NCI-H2107 treated with DMSO at 0.1 percent for 48 hours (cell line): ENCODE data around the gene PNKP.

Source experiments
- DNase-seq: peaks from one replicate; lab custom pipeline; 2025; ENCODE audit not compliant: unreplicated experiment; lab: John Stamatoyannopoulos, UW

The PNKP gene

GRCh38 chr19:49866933-49867782 lies at the start of gene PNKP:
Gene PNKP, minus strand, starts transcription at chr19:49867576. Its CDS starts 372 bp downstream, at chr19:49867204.
- peak; percentile 73 for DNase-seq

GRCh38 chr19:49915271-49915670 lies 47.9 kb upstream of the PNKP start:
- DNase-seq: no peak

GRCh38 chr19:49913720-49914119 lies 46.3 kb upstream of the PNKP start:
- DNase-seq: no peak

- no peak for DNase-seq
Measured at GRCh38 chr19:49912965-49913685, 45.7 kb upstream of the PNKP start.

- no peak for DNase-seq
Measured at GRCh38 chr19:49911381-49912145, 44.2 kb upstream of the PNKP start.

GRCh38 chr19:49910179-49910578 lies 42.8 kb upstream of the PNKP start:
- DNase-seq: no peak

GRCh38 chr19:49908480-49909420 lies 41.4 kb upstream of the PNKP start:
- no peak for DNase-seq

GRCh38 chr19:49907745-49908446 lies 40.5 kb upstream of the PNKP start:
- DNase-seq: no peak

GRCh38 chr19:49906879-49907564 lies 39.6 kb upstream of the PNKP start:
- no peak for DNase-seq

GRCh38 chr19:49904136-49904535 lies 36.8 kb upstream of the PNKP start:
- DNase-seq: no peak

- no peak for DNase-seq
Measured at GRCh38 chr19:49896863-49897621, 29.7 kb upstream of the PNKP start, which contains the start of gene IL4I1. Gene IL4I1, minus strand, starts transcription at chr19:49896887. Its CDS starts 727 bp downstream, at chr19:49896160.

GRCh38 chr19:49895566-49896297 lies 28.4 kb upstream of the PNKP start:
- DNase-seq: no peak

- no peak for DNase-seq
Measured at GRCh38 chr19:49894879-49895565, 27.6 kb upstream of the PNKP start.

GRCh38 chr19:49894011-49894664 lies 26.8 kb upstream of the PNKP start:
- no peak for DNase-seq

- no peak for DNase-seq
Measured at GRCh38 chr19:49892716-49893115, 25.3 kb upstream of the PNKP start.

GRCh38 chr19:49891393-49891792 lies 24.0 kb upstream of the PNKP start:
- no peak for DNase-seq
